ENCODE results near the gene CHST15.

Gene CHST15

GRCh38 chr10:124061030-124061429 is 32.4 kb downstream of the CHST15 start:
- DNase-seq: no peak

GRCh38 chr10:124060148-124060720 is 33.2 kb downstream of the CHST15 start:
- DNase-seq: no peak

- DNase-seq: no peak
Observed at GRCh38 chr10:124059551-124059950, 33.8 kb downstream of the CHST15 start.

GRCh38 chr10:124058346-124059003 is 34.9 kb downstream of the CHST15 start:
- DNase-seq: no peak

GRCh38 chr10:124057601-124058000 is 35.8 kb downstream of the CHST15 start:
- DNase-seq: no peak

GRCh38 chr10:124056337-124056980 is 36.9 kb downstream of the CHST15 start:
- DNase-seq: no peak

- DNase-seq: no peak
Observed at GRCh38 chr10:124053971-124054370, 39.4 kb downstream of the CHST15 start.

- DNase-seq: no peak
Observed at GRCh38 chr10:124052561-124052960, 40.8 kb downstream of the CHST15 start.

GRCh38 chr10:124050021-124051015 is 43.1 kb downstream of the CHST15 start:
- no peak for DNase-seq

GRCh38 chr10:124049484-124049883 is 43.9 kb downstream of the CHST15 start:
- no peak for DNase-seq

GRCh38 chr10:124048371-124049290 is 44.8 kb downstream of the CHST15 start:
- no peak for DNase-seq

- no peak for DNase-seq
Observed at GRCh38 chr10:124047427-124048152, 45.8 kb downstream of the CHST15 start.

- no peak for DNase-seq
Observed at GRCh38 chr10:124045801-124046355, 47.5 kb downstream of the CHST15 start.

- no peak for DNase-seq
Observed at GRCh38 chr10:124045276-124045675, 48.1 kb downstream of the CHST15 start.

- no peak for DNase-seq
Observed at GRCh38 chr10:124044143-124044862, 49.1 kb downstream of the CHST15 start.

GRCh38 chr10:124043310-124044142 is 49.9 kb downstream of the CHST15 start:
- DNase-seq: no peak

- DNase-seq: no peak
Observed at GRCh38 chr10:124042656-124043309, 50.6 kb downstream of the CHST15 start.

GRCh38 chr10:124041675-124042445 is 51.5 kb downstream of the CHST15 start:
- no peak for DNase-seq
